ENCODE measurements around the gene GNPTG.
"Not testable (repeated sequence)": the region's sequence is repeated elsewhere in the genome, so short reads cannot be mapped to it uniquely, and the experiment has no call there.

Gene GNPTG

GRCh38 chr16:1326391-1326790 is 25.3 kb upstream of the GNPTG start:
- TF ChIP-seq, protein P1, sequence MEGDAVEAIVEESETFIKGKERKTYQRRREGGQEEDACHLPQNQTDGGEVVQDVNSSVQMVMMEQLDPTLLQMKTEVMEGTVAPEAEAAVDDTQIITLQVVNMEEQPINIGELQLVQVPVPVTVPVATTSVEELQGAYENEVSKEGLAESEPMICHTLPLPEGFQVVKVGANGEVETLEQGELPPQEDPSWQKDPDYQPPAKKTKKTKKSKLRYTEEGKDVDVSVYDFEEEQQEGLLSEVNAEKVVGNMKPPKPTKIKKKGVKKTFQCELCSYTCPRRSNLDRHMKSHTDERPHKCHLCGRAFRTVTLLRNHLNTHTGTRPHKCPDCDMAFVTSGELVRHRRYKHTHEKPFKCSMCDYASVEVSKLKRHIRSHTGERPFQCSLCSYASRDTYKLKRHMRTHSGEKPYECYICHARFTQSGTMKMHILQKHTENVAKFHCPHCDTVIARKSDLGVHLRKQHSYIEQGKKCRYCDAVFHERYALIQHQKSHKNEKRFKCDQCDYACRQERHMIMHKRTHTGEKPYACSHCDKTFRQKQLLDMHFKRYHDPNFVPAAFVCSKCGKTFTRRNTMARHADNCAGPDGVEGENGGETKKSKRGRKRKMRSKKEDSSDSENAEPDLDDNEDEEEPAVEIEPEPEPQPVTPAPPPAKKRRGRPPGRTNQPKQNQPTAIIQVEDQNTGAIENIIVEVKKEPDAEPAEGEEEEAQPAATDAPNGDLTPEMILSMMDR (IDR thresholded peaks at IDR 0.05) = no peak
- Histone ChIP-seq H3K27ac (no peak overlapping the region), H3K27me3 (ENCODE audit: control insufficient read depth, insufficient read depth, low read length) (no peaks in the 10 kb centered on the region), H3K79me2 (no peaks in the 10 kb centered on the region), H3K9ac (no peak overlapping the region), H3K36me3 (ENCODE audit: control insufficient read depth, insufficient read depth, low read length) (no peaks in the 10 kb centered on the region), H3K4me1 (no peaks in the 10 kb centered on the region), H3K4me3 (ENCODE audit: low read depth, low read length) (no peak overlapping the region), H3K4me2 (ENCODE audit: low read length) (no peak overlapping the region), H2AFZ (no peak overlapping the region), H3K9me3 (ENCODE audit: control insufficient read depth, low read length) (no peaks in the 10 kb centered on the region)

DNA sequence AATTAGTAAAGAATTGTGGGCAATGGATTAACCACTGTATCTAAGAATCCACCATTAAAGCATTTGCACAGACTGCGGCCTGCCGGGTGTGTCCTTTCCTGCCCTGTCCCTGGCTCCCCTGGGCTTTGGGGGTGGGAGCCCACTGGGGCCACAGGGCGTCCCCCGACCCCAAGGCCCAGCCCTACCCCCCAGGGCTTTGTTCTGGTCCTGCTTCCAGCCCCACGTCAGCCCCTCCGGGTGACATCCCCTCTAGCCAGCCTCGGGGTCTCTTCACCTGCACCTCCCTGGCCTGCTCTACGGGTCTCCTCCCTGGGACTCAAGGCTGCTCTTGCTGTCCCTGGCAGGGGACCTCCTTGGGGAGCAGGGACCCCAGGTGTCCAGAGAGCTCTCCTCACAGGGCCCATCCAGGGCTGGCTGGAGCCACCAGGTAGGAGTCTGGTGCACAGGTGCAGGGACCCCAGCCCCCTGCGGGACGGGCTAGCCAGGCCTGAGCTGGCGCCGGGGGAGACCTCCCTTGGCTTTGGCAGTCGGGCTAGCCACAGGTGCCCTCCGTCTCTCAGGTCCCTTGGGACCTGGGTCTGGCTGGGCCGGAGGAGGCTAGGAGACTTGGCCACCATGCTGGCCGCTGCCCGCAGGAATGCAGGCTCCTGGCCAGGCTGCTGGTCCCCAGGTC is 24.6 kb upstream of the GNPTG start:
- Histone ChIP-seq H3K4me3 (ENCODE audit: low read depth, low read length) (no peak overlapping the region), H3K27ac (no peak overlapping the region), H3K36me3 (ENCODE audit: control insufficient read depth, insufficient read depth, low read length) (no peaks in the 10 kb centered on the region), H3K4me2 (ENCODE audit: low read length) (no peak overlapping the region), H3K79me2 (no peaks in the 10 kb centered on the region), H3K9me3 (ENCODE audit: control insufficient read depth, low read length) (no peaks in the 10 kb centered on the region), H3K4me1 (peaks cover 6% of the 10 kb centered on the region), H3K27me3 (ENCODE audit: control insufficient read depth, insufficient read depth, low read length) (no peaks in the 10 kb centered on the region), H2AFZ (no peak overlapping the region), H3K9ac (no peak overlapping the region)
- TF ChIP-seq, protein P1 (IDR thresholded peaks at IDR 0.05) = no peak

- TF ChIP-seq, protein P1 (IDR thresholded peaks at IDR 0.05) = no peak
- no peak overlapping the region for H2AFZ ChIP-seq
Observed at GRCh38 chr16:1327619-1327947, 24.1 kb upstream of the GNPTG start.

DNA sequence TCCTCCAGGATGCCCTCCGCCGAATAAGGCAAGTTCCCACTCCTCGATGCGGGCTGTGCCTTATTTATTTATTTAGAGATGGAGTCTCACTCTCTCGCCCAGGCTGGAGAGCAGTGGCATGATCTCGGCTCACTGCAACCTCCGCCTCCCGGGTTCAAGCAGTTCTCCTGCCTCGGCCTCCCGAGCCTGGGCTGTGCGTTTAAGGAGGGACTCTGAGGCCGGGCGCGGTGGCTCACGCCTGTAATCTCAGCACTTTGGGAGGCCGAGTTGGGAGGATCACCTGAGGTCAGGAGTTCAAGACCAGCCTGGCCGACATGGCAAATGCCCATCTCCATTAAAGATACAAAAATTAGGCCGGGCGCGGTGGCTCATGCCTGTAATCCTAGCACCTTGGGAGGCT is 23.6 kb upstream of the GNPTG start:
- H3K4me1 ChIP-seq = not testable (repeated sequence)

More at GRCh38 chr16:1327619-1327947, 24.1 kb upstream of the GNPTG start:
- Histone ChIP-seq H3K4me1 (peaks cover 6% of the 10 kb centered on the region), H3K79me2 (no peaks in the 10 kb centered on the region), H3K9ac (no peak overlapping the region), H3K27me3 (ENCODE audit: control insufficient read depth, insufficient read depth, low read length) (no peaks in the 10 kb centered on the region), H3K4me2 (ENCODE audit: low read length) (no peak overlapping the region), H3K36me3 (ENCODE audit: control insufficient read depth, insufficient read depth, low read length) (no peaks in the 10 kb centered on the region), H3K27ac (no peak overlapping the region), H3K4me3 (ENCODE audit: low read depth, low read length) (no peak overlapping the region), H3K9me3 (ENCODE audit: control insufficient read depth, low read length) (no peaks in the 10 kb centered on the region)

DNA sequence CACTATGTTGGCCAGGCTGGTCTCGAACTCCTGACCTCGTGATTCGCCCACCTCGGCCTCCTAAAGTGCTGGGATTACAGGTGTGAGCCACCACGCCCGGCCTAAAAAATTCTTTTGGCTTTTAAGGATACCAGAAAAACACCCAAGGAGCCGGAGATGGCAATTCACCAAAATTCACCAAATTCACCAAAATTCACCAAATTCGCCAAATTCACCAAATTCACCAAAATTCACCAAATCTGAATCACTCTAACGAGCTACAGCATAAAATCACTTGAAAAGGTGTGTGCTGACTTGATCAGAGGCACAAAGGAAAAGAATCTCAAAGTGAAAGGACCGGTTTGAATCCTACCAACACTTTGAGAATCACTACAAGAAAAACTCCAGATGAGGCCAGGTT is 22.8 kb upstream of the GNPTG start:
- not testable (repeated sequence) for H3K9ac ChIP-seq; H3K4me3 ChIP-seq (ENCODE audit: low read depth, low read length); H3K79me2 ChIP-seq; H2AFZ ChIP-seq; H3K27ac ChIP-seq; H3K4me1 ChIP-seq; H3K4me2 ChIP-seq (ENCODE audit: low read length); H3K9me3 ChIP-seq (ENCODE audit: control insufficient read depth, low read length); H3K36me3 ChIP-seq (ENCODE audit: control insufficient read depth, insufficient read depth, low read length); H3K27me3 ChIP-seq (ENCODE audit: control insufficient read depth, insufficient read depth, low read length)

More for the DNA sequence above, 23.6 kb upstream of the GNPTG start:
- H3K4me3 ChIP-seq (ENCODE audit: low read depth, low read length); H3K4me2 ChIP-seq (ENCODE audit: low read length); H3K36me3 ChIP-seq (ENCODE audit: control insufficient read depth, insufficient read depth, low read length); H3K9me3 ChIP-seq (ENCODE audit: control insufficient read depth, low read length); H3K27ac ChIP-seq; H2AFZ ChIP-seq; H3K9ac ChIP-seq; H3K79me2 ChIP-seq; H3K27me3 ChIP-seq (ENCODE audit: control insufficient read depth, insufficient read depth, low read length): not testable (repeated sequence)

Data from parathyroid adenoma (tissue), 2 donors.